ENCODE data around the gene CAMTA1. TPM values are rescaled to one million over a fixed set of nuclear protein-coding genes. Genes with fewer than 3 reads are reported as not detected.

The CAMTA1 gene
- total RNA-seq, 2 donors from 2014 or later, result 100 to 102 TPM

- intact Hi-C loops (cut with DNase I), result no loop called here
- H3K27ac ChIP-seq, result no peak overlapping the region
Observed at GRCh38 chr1:6989212-6990159, 204.2 kb downstream of the CAMTA1 start.

GRCh38 chr1:6991266-6991665, 206.0 kb downstream of the CAMTA1 start:
- no peaks in the 10 kb centered on the region for H3K4me1 ChIP-seq (replicated peaks)
- 29% methylated on average over 1 of the region's 1 CpG for WGBS
- TF ChIP-seq POLR2A (IDR thresholded peaks at IDR 0.05) (no peak), CTCF (IDR thresholded peaks at IDR 0.05) (no peak), POLR2AphosphoS5 (IDR thresholded peaks at IDR 0.05) (no peak)
- no peak overlapping the region for H3K27ac ChIP-seq
- no peak overlapping the region for H3K4me3 ChIP-seq
- no peaks in the 10 kb centered on the region for H3K9me3 ChIP-seq
- intact Hi-C loops (cut with DNase I), result no loop called here
- DNase-seq (ENCODE audit: low spot score), result no peak
- H3K27me3 ChIP-seq (replicated peaks; ENCODE audit: insufficient read depth), result no peaks in the 10 kb centered on the region
- no peaks in the 10 kb centered on the region for H3K36me3 ChIP-seq

More at GRCh38 chr1:6989212-6990159, 204.2 kb downstream of the CAMTA1 start:
- WGBS, result 55% methylated on average over 13 of the region's 13 CpGs
- no peak for DNase-seq (ENCODE audit: low spot score)
- no peak for TF ChIP-seq POLR2AphosphoS5 (IDR thresholded peaks at IDR 0.05)
- Histone ChIP-seq H3K4me1 (replicated peaks) (no peaks in the 10 kb centered on the region), H3K4me3 (no peak overlapping the region), H3K27me3 (replicated peaks; ENCODE audit: insufficient read depth) (no peaks in the 10 kb centered on the region), H3K36me3 (no peaks in the 10 kb centered on the region), H3K9me3 (no peaks in the 10 kb centered on the region)

GRCh38 chr1:6995789-6996188, 210.5 kb downstream of the CAMTA1 start:
- intact Hi-C loops (cut with DNase I), result no loop called here
- DNase-seq (ENCODE audit: low spot score), result no peak
- no peak overlapping the region for H3K4me3 ChIP-seq
- TF ChIP-seq POLR2A (IDR thresholded peaks at IDR 0.05), result no peak
- no peak for TF ChIP-seq CTCF (IDR thresholded peaks at IDR 0.05)
- H3K27ac ChIP-seq, result no peak overlapping the region
- H3K9me3 ChIP-seq, result no peaks in the 10 kb centered on the region
- H3K36me3 ChIP-seq, result no peaks in the 10 kb centered on the region
- 87% methylated on average over 5 of the region's 5 CpGs for WGBS
- no peaks in the 10 kb centered on the region for H3K27me3 ChIP-seq (replicated peaks; ENCODE audit: insufficient read depth)
- H3K4me1 ChIP-seq (replicated peaks), result no peaks in the 10 kb centered on the region

GRCh38 chr1:6996371-6996770, 211.1 kb downstream of the CAMTA1 start:
- intact Hi-C loops (cut with DNase I), result no loop called here
- no peak for DNase-seq (ENCODE audit: low spot score)
- TF ChIP-seq POLR2AphosphoS5 (IDR thresholded peaks at IDR 0.05), result no peak
- no peak for TF ChIP-seq CTCF (IDR thresholded peaks at IDR 0.05)
- TF ChIP-seq POLR2A (IDR thresholded peaks at IDR 0.05), result no peak
- Histone ChIP-seq H3K9me3 (no peaks in the 10 kb centered on the region), H3K4me3 (no peak overlapping the region), H3K27ac (no peak overlapping the region), H3K36me3 (no peaks in the 10 kb centered on the region), H3K4me1 (replicated peaks) (no peaks in the 10 kb centered on the region), H3K27me3 (replicated peaks; ENCODE audit: insufficient read depth) (no peaks in the 10 kb centered on the region)

- intact Hi-C loops (cut with DNase I), result no loop called here
- TF ChIP-seq POLR2A (IDR thresholded peaks at IDR 0.05) (no peak), POLR2AphosphoS5 (IDR thresholded peaks at IDR 0.05) (no peak), CTCF (IDR thresholded peaks at IDR 0.05) (no peak)
- Histone ChIP-seq H3K4me1 (replicated peaks) (no peaks in the 10 kb centered on the region), H3K36me3 (no peaks in the 10 kb centered on the region), H3K27me3 (replicated peaks; ENCODE audit: insufficient read depth) (no peaks in the 10 kb centered on the region), H3K27ac (no peak overlapping the region), H3K9me3 (no peaks in the 10 kb centered on the region), H3K4me3 (no peak overlapping the region)
- WGBS, result 78% methylated on average over 10 of the region's 10 CpGs
- DNase-seq (ENCODE audit: low spot score), result no peak
Observed at GRCh38 chr1:6996866-6997265, 211.6 kb downstream of the CAMTA1 start.

Data from prostate gland (tissue), 2 donors.